WTC11 (cell line): Measurements from ENCODE around the gene PTP4A2. TPM values are rescaled to one million over a fixed set of nuclear protein-coding genes. Genes with fewer than 3 reads are reported as not detected.

Experiments used
- ATAC-seq: fragments of 200-7000 bp; cut with Tn5 transposase; 2 replicates; pipeline ENCODE4 v1.10.0; 2021; ENCODE audit warnings: mild to moderate bottlenecking, moderate library complexity
- CTCF ChIA-PET: fragments of 300-600 bp; sonication (Branson Sonifier 250); formaldehyde crosslinking; loops from one replicate; lab custom pipeline; 2021; ENCODE audit warnings: antibody characterized with exemption; lab: Charles Lee
- POLR2A ChIA-PET: fragments of 350-600 bp; sonication (Branson Sonifier 250); formaldehyde crosslinking; loops from one replicate; lab custom pipeline; 2021; ENCODE audit warnings: antibody characterized with exemption; lab: Charles Lee
- DNase-seq: peaks from one replicate; pipeline ENCODE4 v3.0.0; 2021; ENCODE audit warnings: low spot score
- H3K27ac Mint-ChIP-seq: 2 replicates; pipeline ENCODE4 v1.8.0; 2021; ENCODE audit warnings: mixed read lengths
- H3K27me3 Mint-ChIP-seq: 2 replicates; pipeline ENCODE4 v1.8.0; 2021; ENCODE audit warnings: low read depth, mild to moderate bottlenecking, moderate library complexity, mixed read lengths
- H3K36me3 Mint-ChIP-seq: 2 replicates; pipeline ENCODE4 v1.8.0; 2021; ENCODE audit warnings: mixed read lengths
- H3K4me1 Mint-ChIP-seq: 2 replicates; pipeline ENCODE4 v1.8.0; 2022; ENCODE audit warnings: mixed read lengths
- H3K4me3 Mint-ChIP-seq: 2 replicates; pipeline ENCODE4 v1.8.0; 2021; ENCODE audit warnings: mild to moderate bottlenecking, moderate library complexity, mixed read lengths
- H3K9me3 Mint-ChIP-seq: 2 replicates; pipeline ENCODE4 v1.8.0; 2021; ENCODE audit warnings: mixed read lengths
- ATF1 ChIP-seq: sonication (generic); formaldehyde crosslinking; IDR thresholded peaks from 2 replicates; pipeline ENCODE4 v1.8.1; 2023; ENCODE audit warnings: mild to moderate bottlenecking, moderate library complexity, missing genetic modification reagents
- ATF2 ChIP-seq: sonication (generic); formaldehyde crosslinking; IDR thresholded peaks from 2 replicates; pipeline ENCODE4 v1.8.1; 2022; ENCODE audit warnings: low read depth, missing genetic modification reagents, borderline replicate concordance
- ATF3 ChIP-seq: sonication (generic); formaldehyde crosslinking; conservative IDR thresholded peaks from 2 replicates; pipeline ENCODE4 v1.8.1; 2022; ENCODE audit warnings: mild to moderate bottlenecking, missing genetic modification reagents
- CREB1 ChIP-seq: sonication (generic); formaldehyde crosslinking; IDR thresholded peaks from 2 replicates; pipeline ENCODE4 v1.8.0; 2023; ENCODE audit warnings: mild to moderate bottlenecking, missing genetic modification reagents
- E2F1 ChIP-seq: sonication (generic); formaldehyde crosslinking; IDR thresholded peaks from 2 replicates; pipeline ENCODE4 v1.8.0; 2022; ENCODE audit warnings: mild to moderate bottlenecking, missing genetic modification reagents
- ELF4 ChIP-seq: sonication (generic); formaldehyde crosslinking; IDR thresholded peaks from 2 replicates; pipeline ENCODE4 v1.8.1; 2022; ENCODE audit warnings: low read depth, mild to moderate bottlenecking, moderate library complexity, missing genetic modification reagents
- ESRRA ChIP-seq: sonication (generic); formaldehyde crosslinking; IDR thresholded peaks from 2 replicates; pipeline ENCODE4 v1.8.1; 2022; ENCODE audit warnings: mild to moderate bottlenecking, missing genetic modification reagents, borderline replicate concordance
- JAZF1 ChIP-seq: fragments of 250-450 bp; sonication (Bioruptor Pico); IDR thresholded peaks from 2 replicates; pipeline ENCODE4 v1.9.0; 2021; ENCODE audit warnings: moderate library complexity, mild to moderate bottlenecking, inconsistent platforms
- NFE2L1 ChIP-seq: sonication (generic); formaldehyde crosslinking; IDR thresholded peaks from 2 replicates; pipeline ENCODE4 v1.8.1; 2023; ENCODE audit warnings: missing genetic modification reagents
- NFYB ChIP-seq: sonication (generic); formaldehyde crosslinking; conservative IDR thresholded peaks from 2 replicates; pipeline ENCODE4 v1.8.0; 2022; ENCODE audit warnings: low read depth, missing genetic modification reagents
- NR2C2 ChIP-seq: sonication (generic); formaldehyde crosslinking; IDR thresholded peaks from 2 replicates; pipeline ENCODE4 v1.8.0; 2022; ENCODE audit warnings: mild to moderate bottlenecking, missing genetic modification reagents
- RORB ChIP-seq: fragments of 250-450 bp; sonication (Bioruptor Pico); IDR thresholded peaks from 2 replicates; pipeline ENCODE4 v1.9.0; 2021; ENCODE audit warnings: mild to moderate bottlenecking
- ZNF121 ChIP-seq: sonication (generic); formaldehyde crosslinking; IDR thresholded peaks from 2 replicates; pipeline ENCODE4 v1.8.0; 2023; ENCODE audit warnings: missing genetic modification reagents
- ZNF138 ChIP-seq: sonication (generic); formaldehyde crosslinking; conservative IDR thresholded peaks from 2 replicates; pipeline ENCODE4 v1.8.1; 2022; ENCODE audit warnings: mild to moderate bottlenecking, moderate library complexity, missing genetic modification reagents
- ZNF281 ChIP-seq: sonication (generic); formaldehyde crosslinking; IDR thresholded peaks from 2 replicates; pipeline ENCODE4 v1.8.0; 2023; ENCODE audit warnings: mild to moderate bottlenecking, missing genetic modification reagents
- total RNA-seq: library from RNA; stranded (reverse); gene quantifications from 3 replicates; pipeline ENCODE4 v1.2.3, GENCODE V29; 2021
- TF ChIP-seq, protein P1 (sequence below): fragments of 250-450 bp; sonication (Bioruptor Pico); IDR thresholded peaks from 2 replicates; pipeline ENCODE4 v1.9.0; 2021; ENCODE audit warnings: mild to moderate bottlenecking
- TF ChIP-seq, protein P2 (sequence below): sonication (generic); formaldehyde crosslinking; IDR thresholded peaks from 2 replicates; pipeline ENCODE4 v1.8.1; 2023; ENCODE audit warnings: mild to moderate bottlenecking, missing genetic modification reagents

The PTP4A2 gene
- total RNA-seq, 1 experiment from 2014 or later, result 172 TPM

DNA sequence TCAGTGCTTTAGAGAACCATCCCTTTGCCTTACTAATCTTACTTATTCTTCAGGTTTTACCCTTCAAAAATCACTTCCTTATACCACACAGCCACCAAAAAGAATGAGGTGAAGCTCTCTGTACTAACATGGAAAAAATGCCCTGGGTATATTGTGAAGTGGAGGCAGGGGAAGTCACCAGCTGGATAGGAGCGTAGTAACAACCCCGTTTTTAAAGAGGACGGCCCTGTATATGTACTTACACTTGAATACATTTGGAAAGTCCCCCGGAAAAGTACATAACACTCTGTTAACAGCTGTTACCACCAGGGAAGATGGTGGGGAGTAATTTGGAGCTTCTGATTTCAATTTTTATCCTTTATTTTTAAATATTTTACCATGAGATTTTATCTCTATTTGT, 47.3 kb upstream of the PTP4A2 start (continued):
- no peak for TF ChIP-seq ATF3 (CRISPR knock-in tag)

DNA sequence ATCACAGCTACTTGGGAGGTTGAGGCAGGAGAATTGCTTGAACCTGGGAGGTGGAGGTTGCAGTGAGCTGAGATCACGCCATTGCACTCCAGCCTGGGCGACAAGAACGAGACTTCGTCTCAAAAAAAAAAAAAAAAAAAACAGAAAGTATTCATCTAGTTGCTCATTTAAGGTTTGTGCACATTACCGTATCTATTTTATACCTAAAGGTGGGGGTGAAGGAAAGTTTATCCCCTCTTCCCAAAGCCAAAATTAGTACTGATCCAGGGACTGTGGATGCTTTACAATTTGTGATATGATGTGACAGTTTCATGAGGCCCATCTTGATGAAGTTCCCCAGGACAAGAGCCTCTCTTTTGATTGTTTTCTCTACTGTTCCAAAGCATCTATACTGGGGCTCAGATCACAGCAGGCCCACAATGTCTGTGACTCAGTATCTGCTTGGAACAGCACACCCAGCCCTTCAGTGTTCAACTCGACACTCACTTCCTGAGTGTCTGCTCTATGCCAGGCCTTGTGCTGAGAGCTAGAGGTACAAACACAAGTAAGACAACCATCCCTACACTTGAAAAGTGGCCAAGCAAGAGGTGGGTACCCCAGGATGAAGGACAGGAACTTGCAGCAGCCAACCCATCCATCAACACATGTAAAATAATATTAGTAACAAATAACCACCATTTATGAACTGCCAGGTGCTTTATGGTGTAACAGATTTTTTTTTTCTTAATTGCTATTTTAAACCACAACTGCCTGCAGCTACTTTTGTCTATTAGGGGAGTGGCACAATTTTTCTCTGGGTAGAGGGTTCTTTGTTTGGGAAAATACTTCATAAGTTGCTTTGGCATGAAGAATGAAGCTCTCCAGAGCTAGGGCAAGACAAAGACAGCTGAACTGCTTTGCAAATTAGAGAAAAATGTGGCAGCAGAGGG, 46.5 kb upstream of the PTP4A2 start:
- peaks cover 6% of the 10 kb centered on the region for H3K9me3 Mint-ChIP-seq
- TF ChIP-seq ATF2 (CRISPR knock-in tag) (no peak), JAZF1 (CRISPR knock-in tag) (no peak), NR2C2 (no peak), ELF4 (CRISPR knock-in tag) (no peak), ATF1 (no peak), NFE2L1 (CRISPR knock-in tag) (no peak), RORB (CRISPR knock-in tag) (no peak), ZNF281 (CRISPR knock-in tag) (no peak), CREB1 (no peak), E2F1 (CRISPR knock-in tag) (no peak), ZNF138 (CRISPR knock-in tag) (no peak), ZNF121 (CRISPR knock-in tag) (no peak), ESRRA (CRISPR knock-in tag) (no peak), NFYB (CRISPR knock-in tag) (no peak)
- TF ChIP-seq, protein P1, sequence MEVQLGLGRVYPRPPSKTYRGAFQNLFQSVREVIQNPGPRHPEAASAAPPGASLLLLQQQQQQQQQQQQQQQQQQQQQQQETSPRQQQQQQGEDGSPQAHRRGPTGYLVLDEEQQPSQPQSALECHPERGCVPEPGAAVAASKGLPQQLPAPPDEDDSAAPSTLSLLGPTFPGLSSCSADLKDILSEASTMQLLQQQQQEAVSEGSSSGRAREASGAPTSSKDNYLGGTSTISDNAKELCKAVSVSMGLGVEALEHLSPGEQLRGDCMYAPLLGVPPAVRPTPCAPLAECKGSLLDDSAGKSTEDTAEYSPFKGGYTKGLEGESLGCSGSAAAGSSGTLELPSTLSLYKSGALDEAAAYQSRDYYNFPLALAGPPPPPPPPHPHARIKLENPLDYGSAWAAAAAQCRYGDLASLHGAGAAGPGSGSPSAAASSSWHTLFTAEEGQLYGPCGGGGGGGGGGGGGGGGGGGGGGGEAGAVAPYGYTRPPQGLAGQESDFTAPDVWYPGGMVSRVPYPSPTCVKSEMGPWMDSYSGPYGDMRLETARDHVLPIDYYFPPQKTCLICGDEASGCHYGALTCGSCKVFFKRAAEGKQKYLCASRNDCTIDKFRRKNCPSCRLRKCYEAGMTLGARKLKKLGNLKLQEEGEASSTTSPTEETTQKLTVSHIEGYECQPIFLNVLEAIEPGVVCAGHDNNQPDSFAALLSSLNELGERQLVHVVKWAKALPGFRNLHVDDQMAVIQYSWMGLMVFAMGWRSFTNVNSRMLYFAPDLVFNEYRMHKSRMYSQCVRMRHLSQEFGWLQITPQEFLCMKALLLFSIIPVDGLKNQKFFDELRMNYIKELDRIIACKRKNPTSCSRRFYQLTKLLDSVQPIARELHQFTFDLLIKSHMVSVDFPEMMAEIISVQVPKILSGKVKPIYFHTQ (CRISPR knock-in tag), result no peak
- TF ChIP-seq, protein P2, sequence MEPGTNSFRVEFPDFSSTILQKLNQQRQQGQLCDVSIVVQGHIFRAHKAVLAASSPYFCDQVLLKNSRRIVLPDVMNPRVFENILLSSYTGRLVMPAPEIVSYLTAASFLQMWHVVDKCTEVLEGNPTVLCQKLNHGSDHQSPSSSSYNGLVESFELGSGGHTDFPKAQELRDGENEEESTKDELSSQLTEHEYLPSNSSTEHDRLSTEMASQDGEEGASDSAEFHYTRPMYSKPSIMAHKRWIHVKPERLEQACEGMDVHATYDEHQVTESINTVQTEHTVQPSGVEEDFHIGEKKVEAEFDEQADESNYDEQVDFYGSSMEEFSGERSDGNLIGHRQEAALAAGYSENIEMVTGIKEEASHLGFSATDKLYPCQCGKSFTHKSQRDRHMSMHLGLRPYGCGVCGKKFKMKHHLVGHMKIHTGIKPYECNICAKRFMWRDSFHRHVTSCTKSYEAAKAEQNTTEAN (CRISPR knock-in tag), result no peak
- ChIA-PET POLR2A (interaction anchor here (0.7 to 1.2 kb wide), 2 partner anchors 66 to 88 kb away, joined by 4 to 12 read pairs; partner anchors contain the start of gene TMEM39B), CTCF (interaction anchor here (0.6 to 2.8 kb wide), 5 partner anchors 7 to 346 kb away, joined by 3 to 14 read pairs (median 5); no protein-coding TSS in a partner anchor)
- H3K27me3 Mint-ChIP-seq, result no peaks in the 10 kb centered on the region
- no peak for ATAC-seq
- H3K4me3 Mint-ChIP-seq, result no peak overlapping the region
- H3K27ac Mint-ChIP-seq, result no peak overlapping the region
- no peaks in the 10 kb centered on the region for H3K36me3 Mint-ChIP-seq
- DNase-seq, result no peak
- peaks cover 24% of the 10 kb centered on the region for H3K4me1 Mint-ChIP-seq
